DMS79 (cell line): ENCODE results near the gene NBEAL2.
A peak's percentile ranks its signal among the peaks of the same experiment; 100 is the strongest.
"Not testable (repeated sequence)": the region's sequence is repeated elsewhere in the genome, so short reads cannot be mapped to it uniquely, and the experiment has no call there.

Source experiments
- DNase-seq: peaks from one replicate; lab custom pipeline; 2025; lab: John Stamatoyannopoulos, UW

Gene NBEAL2

GRCh38 chr3:46964038-46964590 is 15.4 kb upstream of the NBEAL2 start:
- not testable (repeated sequence) for DNase-seq

DNA sequence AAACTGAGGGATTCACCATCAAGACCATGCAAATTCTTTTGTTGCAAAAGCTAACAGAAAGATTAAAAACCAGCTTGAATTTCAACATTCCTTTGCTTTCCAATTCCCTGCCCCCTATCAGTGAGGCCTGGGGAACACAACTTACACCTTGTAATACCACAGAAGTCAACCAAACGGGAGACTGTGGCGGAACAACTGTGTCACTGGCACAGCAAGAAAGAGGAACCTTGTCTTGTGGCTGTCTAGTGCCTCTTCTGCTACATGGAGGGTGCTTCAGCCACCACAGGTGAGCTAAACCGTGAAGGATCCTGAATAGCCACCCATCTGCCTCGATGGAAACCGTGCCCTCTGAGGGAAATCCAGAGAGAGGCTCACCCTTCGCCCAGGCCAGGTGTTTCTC is 14.3 kb upstream of the NBEAL2 start:
- DNase-seq = no peak

DNA sequence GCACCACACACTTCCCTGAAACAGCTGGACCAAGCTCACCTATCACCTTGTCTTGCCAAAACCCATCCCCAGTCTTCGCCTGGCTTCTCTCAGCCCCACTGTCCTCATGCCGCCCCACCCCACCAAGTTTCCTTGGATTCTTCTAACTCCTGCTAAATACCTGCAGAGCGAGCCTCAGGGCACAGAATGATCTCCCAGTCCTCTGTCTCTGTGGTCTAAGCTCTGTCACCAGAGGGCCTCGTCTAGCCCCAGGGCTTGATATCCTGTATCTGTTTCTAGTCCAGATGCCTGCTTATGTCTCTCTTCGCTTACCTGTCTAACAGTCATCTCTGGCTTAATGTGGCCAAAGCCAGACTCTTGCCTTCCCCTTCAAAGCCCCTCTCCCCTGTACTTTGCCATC is 12.7 kb upstream of the NBEAL2 start:
- no peak for DNase-seq

DNA sequence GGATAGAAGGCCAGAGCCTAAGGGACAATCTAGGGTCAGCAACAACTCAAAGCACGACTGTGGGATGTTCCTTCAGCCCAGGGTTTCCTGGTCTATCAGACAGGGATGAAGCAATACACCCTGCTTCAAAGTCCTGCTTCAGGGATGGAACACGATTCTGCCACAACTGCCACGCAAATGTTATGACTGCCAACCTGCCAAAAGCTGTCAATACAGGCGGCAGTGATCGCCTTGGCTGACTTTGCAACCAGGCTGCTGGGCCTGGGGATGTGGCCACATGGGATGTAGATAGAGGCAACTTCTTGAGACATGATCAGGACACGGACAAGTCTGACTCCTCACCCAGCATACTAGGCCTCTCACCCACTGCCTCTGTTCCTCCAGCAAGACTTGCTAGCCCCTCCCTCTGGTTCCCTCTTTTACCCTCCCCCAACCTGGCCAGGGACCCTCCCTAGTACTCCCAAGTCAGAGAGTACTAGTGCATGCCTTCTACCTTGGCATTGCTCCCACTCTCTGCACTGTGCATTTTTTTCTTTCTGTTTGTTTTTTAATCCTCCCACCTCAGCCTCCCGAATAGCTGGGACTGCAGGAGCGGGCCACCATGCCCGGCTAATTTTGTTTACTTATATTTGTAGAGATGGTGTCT is 10.6 kb upstream of the NBEAL2 start:
- no peak for DNase-seq

DNA sequence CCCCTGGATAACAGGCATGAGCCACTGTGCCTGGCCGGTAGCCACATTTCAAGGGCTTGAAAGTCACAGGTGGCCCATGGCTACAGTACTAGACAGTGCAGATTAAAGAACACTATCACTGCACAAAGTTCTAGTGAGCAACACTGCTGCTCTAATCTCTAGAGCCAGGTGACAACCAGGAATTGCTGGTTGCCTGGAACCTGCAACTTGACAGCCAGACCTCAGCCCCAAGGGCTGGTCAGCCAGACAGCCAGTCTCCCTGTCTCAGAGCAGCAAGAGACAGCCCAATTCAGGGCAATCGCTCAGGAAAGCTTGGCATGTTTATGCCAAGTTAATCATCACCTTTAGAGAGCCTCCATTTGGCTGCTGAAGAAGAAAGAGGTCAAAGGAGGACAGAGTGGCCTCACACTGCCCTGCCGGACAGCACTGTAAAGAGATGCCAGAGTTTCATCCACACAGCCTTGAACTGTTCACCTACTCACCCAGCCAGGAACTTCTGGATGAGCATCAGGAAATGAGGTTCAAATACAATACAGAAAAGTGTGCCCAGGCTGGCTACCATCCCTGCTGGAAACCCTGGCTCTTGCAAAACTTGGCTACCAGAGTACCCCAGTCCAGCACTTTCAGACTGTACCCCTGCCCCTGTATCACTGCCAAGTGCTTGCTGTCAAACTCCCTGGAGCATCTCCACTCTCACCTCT is 8.9 kb upstream of the NBEAL2 start:
- DNase-seq = no peak

DNA sequence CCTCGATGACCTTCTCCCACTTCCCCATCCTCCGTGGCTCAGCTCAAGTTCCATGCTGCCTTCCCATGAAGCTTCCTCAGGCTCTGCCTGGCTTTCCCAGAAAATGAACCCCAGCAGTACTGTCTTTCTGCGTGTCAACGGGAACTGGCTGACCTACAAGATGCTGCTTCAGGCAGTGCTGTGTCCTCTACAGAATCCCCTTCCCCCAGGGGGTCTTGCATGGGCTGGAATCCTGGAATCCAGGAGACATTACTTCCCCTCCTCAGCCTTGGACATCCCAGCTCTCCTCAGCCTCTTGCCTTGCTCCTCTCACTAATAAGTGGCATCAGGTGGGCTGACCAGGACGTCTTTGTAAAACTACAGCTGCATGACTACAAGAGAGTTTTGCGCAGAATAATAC is 8.3 kb upstream of the NBEAL2 start:
- DNase-seq = no peak

DNA sequence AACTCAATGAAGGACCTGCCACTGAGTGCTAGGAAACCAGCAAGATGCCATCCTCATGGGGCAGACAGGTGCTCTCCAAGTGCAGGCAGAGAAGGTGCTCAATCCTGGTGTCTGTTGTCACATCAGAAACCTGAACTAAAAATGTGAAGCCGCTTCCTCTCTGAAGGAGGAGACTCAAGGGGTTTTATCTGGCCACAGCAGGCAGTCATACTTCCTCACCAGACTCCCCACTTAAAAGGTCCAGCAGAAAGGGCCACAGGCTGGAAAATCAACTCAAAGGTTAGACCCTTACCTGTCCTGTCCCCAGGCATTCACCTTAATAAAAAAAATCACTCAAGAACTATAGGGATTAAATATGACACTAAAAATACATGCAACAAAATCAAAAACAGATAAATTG is 7.7 kb upstream of the NBEAL2 start:
- DNase-seq = no peak

- no peak for DNase-seq
Observed at GRCh38 chr3:46972396-46972795, 7.1 kb upstream of the NBEAL2 start.

DNA sequence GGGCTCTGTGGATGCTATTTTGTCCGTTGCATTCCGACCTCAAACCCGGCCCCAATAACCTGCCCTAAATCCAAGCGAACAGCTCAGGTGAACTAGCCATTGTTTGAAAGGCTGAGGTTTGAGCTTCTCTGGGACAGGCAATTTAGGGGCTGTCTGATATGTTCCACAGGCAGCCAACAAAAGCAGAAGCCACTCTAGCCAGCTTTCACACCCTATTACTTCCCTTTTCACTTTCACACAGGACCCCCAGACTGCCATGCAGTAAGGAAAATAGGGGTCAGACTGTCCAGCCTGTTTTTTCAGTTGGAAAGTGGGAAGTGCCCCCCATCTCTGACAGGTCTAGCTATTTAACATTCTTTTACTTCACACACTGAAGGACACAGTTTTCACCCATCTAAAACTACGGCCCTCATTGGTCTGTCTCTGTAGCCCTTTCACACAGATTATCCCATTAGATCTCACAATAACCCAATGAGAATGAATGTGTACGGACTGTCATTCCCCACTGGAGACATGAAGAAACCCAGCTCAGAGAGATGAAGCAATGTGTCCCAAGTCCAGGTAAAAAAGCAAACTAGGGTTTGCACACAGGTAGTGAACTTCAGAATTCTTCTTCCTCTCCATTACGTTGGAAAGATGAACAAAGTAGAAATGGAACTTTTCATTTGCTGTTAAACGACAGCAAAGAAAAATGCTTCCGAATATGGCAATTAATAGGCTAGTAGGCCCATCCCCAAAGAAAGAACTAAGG is 4.9 kb upstream of the NBEAL2 start:
- DNase-seq = no peak

- DNase-seq = peak; percentile 90
Observed at GRCh38 chr3:46976326-46977190, 2.9 kb upstream of the NBEAL2 start, which contains the start of gene CCDC12. Gene CCDC12, minus strand, starts transcription at chr3:46976745. Its CDS starts 13 bp downstream, at chr3:46976732.

DNA sequence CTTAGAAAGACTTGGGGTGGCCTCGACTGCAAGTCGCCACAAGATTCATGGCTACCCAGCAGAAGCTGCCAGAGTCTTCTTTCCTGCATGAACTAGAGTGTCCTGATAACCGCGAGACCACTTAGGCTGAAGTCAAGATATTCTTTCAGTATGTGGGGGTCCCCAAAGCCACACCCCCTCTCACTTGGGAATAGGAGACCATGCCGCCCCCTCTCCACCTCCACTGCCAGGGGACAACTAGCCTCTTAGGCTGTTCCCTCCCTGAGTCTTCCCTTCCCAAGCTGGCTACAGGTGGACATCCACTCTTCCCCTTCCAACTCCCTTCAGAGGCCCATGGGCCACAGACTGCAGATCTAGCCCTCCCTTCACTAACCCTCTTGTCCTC is 1.7 kb upstream of the NBEAL2 start:
- no peak for DNase-seq

DNA sequence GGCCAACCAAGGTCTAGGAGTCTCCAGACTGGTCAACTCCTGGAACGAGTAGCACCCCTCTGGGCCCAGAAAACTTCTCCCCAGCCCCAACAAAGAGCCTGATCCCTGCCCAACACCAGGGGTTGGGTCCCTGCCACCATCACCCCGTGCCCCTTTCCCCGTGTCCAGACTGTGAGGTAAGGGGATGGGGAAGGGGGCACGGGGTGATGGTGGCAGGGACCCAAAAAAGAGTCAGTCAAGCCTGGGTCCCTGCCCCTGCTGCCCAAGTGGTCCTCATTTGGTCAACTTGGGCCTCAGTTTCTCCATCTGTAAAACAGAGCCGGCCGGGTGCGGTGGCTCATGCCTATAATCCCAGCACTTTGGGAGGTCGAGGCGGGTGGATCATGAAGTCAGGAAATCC is 1.1 kb upstream of the NBEAL2 start:
- no peak for DNase-seq

DNA sequence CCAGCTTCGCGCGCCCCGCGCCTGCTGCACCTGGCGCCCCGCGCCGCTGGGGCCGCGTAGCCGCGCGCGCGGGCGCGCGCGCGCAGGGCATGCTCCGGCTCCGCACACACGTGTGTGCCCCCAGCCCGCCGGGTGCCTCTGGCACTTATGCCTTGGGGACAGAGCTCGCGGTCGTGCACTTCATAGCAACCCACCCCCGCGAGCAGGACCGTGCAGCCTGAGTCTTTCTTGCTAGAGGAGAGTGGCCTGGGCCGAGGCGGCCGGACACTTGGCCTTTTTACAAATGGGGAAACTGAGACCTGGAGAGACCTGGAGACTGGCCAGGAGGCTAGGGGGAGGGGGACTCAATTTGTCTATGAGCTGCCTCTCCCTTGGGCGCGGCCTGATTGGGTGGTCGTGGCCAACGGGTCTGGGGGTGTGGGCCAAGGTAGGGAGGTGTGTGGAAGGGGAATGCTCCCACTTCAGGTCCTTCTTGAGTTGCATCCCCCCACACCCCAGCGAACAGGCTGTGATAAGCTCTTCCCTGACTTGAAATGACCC is 562 bp downstream of the NBEAL2 start:
- DNase-seq = no peak

- DNase-seq = no peak
Observed at GRCh38 chr3:46981932-46982471, 2.5 kb downstream of the NBEAL2 start.

DNA sequence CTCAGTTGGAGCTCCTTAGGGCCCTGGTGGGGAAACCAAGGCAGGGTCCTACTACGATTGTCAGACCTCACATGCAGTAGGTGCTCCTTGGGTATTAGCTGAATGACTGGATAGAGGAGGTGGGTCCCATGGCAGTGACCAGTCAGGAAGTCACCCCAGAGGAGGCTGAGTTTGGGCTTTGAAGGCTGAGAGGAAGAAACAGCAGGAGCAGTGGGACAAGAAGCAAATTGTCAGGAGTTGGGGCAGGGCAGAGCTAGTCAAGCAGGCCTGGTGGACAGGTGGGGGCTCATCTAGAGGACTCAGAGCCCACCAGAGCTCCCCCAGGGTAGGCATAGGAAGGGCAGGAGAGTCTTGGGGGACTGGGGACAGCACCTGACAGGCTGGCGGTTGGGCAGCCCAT is 3.1 kb downstream of the NBEAL2 start:
- no peak for DNase-seq

- DNase-seq = no peak
Observed at GRCh38 chr3:46984591-46985459, 5.4 kb downstream of the NBEAL2 start.

DNA sequence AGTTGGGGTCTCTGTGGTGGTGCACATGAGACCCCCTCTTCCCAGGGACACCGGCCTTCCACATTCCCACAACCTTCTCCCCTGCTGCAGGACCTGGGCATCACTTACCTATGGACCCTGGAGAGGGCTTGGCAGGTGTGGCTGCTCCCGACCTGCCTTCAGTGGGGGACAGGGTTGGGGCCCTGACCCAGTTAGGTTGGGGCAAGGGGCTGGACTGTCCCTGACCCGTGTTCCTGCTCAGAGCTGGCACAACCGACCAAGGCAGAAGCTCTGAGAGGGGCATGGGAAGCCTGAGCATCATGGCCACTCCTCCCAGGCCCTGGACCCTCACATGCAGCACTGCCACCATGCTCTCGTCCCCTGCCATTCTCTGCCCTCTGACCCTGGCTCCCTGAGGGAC is 6.1 kb downstream of the NBEAL2 start:
- no peak for DNase-seq

DNA sequence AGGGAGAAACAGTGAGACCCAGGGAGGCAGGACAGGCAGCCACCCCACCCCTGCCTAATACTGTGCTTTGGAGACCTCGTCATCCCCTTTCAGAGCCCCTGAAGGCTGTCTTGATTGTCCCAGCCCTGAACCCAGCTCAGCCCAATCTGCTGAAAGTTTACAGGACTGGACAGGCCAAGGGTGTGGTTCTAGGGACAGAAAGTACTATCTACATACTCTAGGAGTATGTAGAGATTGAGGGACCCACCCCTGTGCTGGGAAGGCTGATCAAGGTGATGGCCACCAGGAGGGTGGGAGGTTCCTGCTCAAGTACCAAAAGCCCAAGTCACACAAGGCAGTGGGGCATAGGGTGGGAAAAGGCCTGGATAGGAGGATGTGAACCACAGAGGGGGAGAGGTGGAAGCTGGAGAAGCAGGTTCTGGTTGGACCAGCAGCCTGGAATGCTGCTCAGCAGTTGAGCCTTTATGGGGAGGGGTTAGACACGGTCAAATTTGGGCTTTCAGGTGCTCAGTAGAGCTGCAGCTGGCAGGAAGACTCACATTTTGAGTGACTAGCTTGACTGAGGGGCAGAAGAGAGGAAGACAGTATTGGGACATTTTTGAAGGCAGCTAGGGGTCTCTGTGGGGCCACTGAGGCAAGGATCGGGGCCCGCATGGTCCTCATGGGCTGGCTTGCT is 6.7 kb downstream of the NBEAL2 start:
- no peak for DNase-seq

DNA sequence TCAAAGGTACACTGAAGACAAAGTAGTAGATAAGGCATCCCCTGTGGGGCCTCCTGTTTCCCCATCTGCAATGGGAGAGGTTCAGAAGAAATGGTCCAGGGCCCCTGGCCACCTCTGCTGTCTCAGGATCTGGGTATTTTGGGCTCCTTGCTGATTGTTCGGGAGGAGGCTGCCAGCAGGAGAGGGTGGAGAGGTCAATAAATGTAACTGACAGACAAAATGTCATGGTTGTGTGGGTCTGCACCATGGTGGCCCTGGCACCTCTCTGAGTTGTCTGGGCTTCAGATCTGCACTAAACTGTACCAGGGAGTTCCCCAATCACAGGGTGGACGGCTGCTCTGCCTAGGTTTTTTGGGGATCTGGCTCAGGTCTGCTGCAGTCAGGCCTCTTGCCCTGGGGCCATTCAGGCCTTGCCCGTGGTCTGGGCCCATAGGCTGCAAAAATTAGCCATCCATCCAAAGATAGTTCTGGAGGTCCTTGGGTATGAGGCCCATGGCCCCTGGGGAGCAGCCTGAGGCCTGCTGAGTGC is 7.4 kb downstream of the NBEAL2 start:
- DNase-seq = no peak
